Astrocyte (in vitro differentiated cells and primary cell): ENCODE measurements around the gene SUPT7L. TPM values are rescaled to one million over a fixed set of nuclear protein-coding genes. Genes with fewer than 3 reads are reported as not detected.

Experiments
- total RNA-seq: library from RNA; stranded (reverse); gene quantifications from 2 replicates; pipeline ENCODE4 v1.2.1, GENCODE V29; 2021

SUPT7L gene
- total RNA-seq, 1 donor from 2014 or later = 27.8 TPM

Other genes with a start within 250 kb of the SUPT7L start
- gene NRBP1, start 235.0 kb downstream of the SUPT7L start, total RNA-seq = 119 and 127 TPM in 2 replicates
- gene KRTCAP3, start 221.2 kb downstream of the SUPT7L start, total RNA-seq = 1.4 and 1.9 TPM in 2 replicates
- gene IFT172, start 173.9 kb downstream of the SUPT7L start, total RNA-seq = 15.4 and 17.6 TPM in 2 replicates
- gene FNDC4, start 168.4 kb downstream of the SUPT7L start, total RNA-seq = 6.9 and 7.3 TPM in 2 replicates
- gene GCKR, start 166.8 kb downstream of the SUPT7L start, total RNA-seq = not detected in 2 replicates
- 27.5 and 32.5 TPM in 2 replicates for gene ZNF512, start 80.6 kb downstream of the SUPT7L start, total RNA-seq
- 1.2 and 1.6 TPM in 2 replicates for gene CCDC121, start 34.6 kb downstream of the SUPT7L start, total RNA-seq
- 54.4 and 63.9 TPM in 2 replicates for gene GPN1, start 34.6 kb downstream of the SUPT7L start, total RNA-seq
- gene SLC4A1AP, start 275 bp upstream of the SUPT7L start, total RNA-seq = 20.9 and 21.3 TPM in 2 replicates
- 80.7 and 85.3 TPM in 2 replicates for gene MRPL33, start 108.1 kb upstream of the SUPT7L start, total RNA-seq
- gene RBKS, start 226.8 kb upstream of the SUPT7L start, total RNA-seq = 1.6 and 2.6 TPM in 2 replicates
- gene BABAM2, start 227.1 kb upstream of the SUPT7L start, total RNA-seq = 27.3 and 28.5 TPM in 2 replicates